ENCODE results near the gene TMEM170B. TPM values are rescaled to one million over a fixed set of nuclear protein-coding genes. Genes with fewer than 3 reads are reported as not detected.

TMEM170B gene
- total RNA-seq, 1 experiment from 2014 or later: 1.0 TPM

DNA sequence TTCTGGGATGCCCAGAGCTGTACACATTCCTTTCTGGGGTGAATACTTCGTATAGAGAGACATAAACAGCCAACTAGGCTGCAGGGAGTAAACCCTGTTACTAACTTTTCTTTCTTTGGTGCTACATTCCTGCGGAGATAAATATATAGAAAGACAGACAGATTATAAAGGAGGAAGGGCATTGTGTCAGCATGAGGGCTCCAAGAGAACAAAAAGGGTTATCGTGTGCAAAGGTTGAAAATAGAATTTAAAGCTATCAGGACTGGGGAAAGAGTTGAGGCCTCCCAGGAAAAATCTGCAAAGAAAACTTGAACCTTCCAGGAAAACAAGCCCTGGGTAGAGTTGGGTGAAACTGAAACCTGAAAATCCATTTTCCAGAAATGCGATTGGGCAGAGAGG, 68.0 kb downstream of the TMEM170B start:
- RAD21 ChIA-PET (ENCODE audit: low non-redundant PET in 1 of 2, low total read pairs in 2 of 2, uncharacterized antibody in 2 of 2, unreplicated experiment in 2 of 2): no interaction called here
- Histone ChIP-seq H3K9me2 (ENCODE audit: insufficient read depth) (no peaks in the 10 kb centered on the region), H3K4me2 (ENCODE audit: low read length) (no peak overlapping the region), H3K36me3 (ENCODE audit: control insufficient read depth in 1 of 2, insufficient read depth in 2 of 2, low read length in 2 of 2) (no peaks in the 10 kb centered on the region), H3K4me1 (ENCODE audit: control insufficient read depth in 1 of 2, insufficient read depth in 2 of 2, low read length in 2 of 2) (peaks cover 2 to 12% of the 10 kb centered on the region in 2 experiments; a peak in 3 of 4 replicates), H2AFZ (ENCODE audit: low read depth, low read length, poor library complexity, severe bottlenecking) (no peak overlapping the region), H4K20me1 (ENCODE audit: insufficient read depth) (no peaks in the 10 kb centered on the region), H3K9me3 (ENCODE audit: control insufficient read depth in 1 of 2, insufficient read depth in 1 of 2, low read depth in 1 of 2, low read length in 2 of 2) (no peaks in the 10 kb centered on the region), H3K9ac (ENCODE audit: low read length) (no peak overlapping the region), H3K79me2 (ENCODE audit: insufficient read depth, low read length) (no peaks in the 10 kb centered on the region), H3K27me3 (ENCODE audit: insufficient read depth, low read length) (no peaks in the 10 kb centered on the region), H3K4me3 (replicated peaks in 1 of 2; ENCODE audit: low read depth in 1 of 2, low read length in 2 of 2) (no peak overlapping the region), H3K27ac (ENCODE audit: low read depth, low read length) (no peak overlapping the region)
- intact Hi-C loops (cut with micrococcal nuclease): no loop called here
- ATAC-seq: no peak
- DNase-seq (ENCODE audit: low read depth, low spot score): no peak
- no TSS peak for BruUV-seq (replicated peaks)
- CTCF ChIA-PET: no interaction called here
- TF ChIP-seq TCF7L2 (IDR thresholded peaks at IDR 0.05; ENCODE audit: borderline replicate concordance, extremely low read depth, insufficient read depth, insufficient read length): no peak
- TF ChIP-seq, protein P1, sequence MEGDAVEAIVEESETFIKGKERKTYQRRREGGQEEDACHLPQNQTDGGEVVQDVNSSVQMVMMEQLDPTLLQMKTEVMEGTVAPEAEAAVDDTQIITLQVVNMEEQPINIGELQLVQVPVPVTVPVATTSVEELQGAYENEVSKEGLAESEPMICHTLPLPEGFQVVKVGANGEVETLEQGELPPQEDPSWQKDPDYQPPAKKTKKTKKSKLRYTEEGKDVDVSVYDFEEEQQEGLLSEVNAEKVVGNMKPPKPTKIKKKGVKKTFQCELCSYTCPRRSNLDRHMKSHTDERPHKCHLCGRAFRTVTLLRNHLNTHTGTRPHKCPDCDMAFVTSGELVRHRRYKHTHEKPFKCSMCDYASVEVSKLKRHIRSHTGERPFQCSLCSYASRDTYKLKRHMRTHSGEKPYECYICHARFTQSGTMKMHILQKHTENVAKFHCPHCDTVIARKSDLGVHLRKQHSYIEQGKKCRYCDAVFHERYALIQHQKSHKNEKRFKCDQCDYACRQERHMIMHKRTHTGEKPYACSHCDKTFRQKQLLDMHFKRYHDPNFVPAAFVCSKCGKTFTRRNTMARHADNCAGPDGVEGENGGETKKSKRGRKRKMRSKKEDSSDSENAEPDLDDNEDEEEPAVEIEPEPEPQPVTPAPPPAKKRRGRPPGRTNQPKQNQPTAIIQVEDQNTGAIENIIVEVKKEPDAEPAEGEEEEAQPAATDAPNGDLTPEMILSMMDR (IDR thresholded peaks at IDR 0.05 in 2 of 3, conservative IDR thresholded peaks at IDR 0.05 in 1 of 3; ENCODE audit: borderline replicate concordance in 1 of 3, insufficient read depth in 1 of 3, low read depth in 2 of 3, low read length in 2 of 3): no peak
- TF ChIP-seq POLR2A (IDR thresholded peaks at IDR 0.05; ENCODE audit: borderline replicate concordance, extremely low read depth, insufficient read depth, insufficient read length): no peak
- TF ChIP-seq YY1 (IDR thresholded peaks at IDR 0.05; ENCODE audit: extremely low read depth, insufficient replicate concordance, low read depth, low read length): no peak
- TF ChIP-seq ZNF274 (IDR thresholded peaks at IDR 0.05; ENCODE audit: low read depth, low read length): no peak
- no peak for TF ChIP-seq ATF3 (IDR thresholded peaks at IDR 0.05)
- no peak for TF ChIP-seq MAX (IDR thresholded peaks at IDR 0.05)
- no peak for TF ChIP-seq EZH2phosphoT487 (IDR thresholded peaks at IDR 0.05; ENCODE audit: borderline replicate concordance)
- no peak for TF ChIP-seq SRF (IDR thresholded peaks at IDR 0.05; ENCODE audit: low read depth)
- no peak for TF ChIP-seq SIN3A (IDR thresholded peaks at IDR 0.05; ENCODE audit: low read depth)
- TF ChIP-seq ZFX (IDR thresholded peaks at IDR 0.05): no peak
- TF ChIP-seq, protein P2, sequence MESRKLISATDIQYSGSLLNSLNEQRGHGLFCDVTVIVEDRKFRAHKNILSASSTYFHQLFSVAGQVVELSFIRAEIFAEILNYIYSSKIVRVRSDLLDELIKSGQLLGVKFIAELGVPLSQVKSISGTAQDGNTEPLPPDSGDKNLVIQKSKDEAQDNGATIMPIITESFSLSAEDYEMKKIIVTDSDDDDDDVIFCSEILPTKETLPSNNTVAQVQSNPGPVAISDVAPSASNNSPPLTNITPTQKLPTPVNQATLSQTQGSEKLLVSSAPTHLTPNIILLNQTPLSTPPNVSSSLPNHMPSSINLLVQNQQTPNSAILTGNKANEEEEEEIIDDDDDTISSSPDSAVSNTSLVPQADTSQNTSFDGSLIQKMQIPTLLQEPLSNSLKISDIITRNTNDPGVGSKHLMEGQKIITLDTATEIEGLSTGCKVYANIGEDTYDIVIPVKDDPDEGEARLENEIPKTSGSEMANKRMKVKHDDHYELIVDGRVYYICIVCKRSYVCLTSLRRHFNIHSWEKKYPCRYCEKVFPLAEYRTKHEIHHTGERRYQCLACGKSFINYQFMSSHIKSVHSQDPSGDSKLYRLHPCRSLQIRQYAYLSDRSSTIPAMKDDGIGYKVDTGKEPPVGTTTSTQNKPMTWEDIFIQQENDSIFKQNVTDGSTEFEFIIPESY (IDR thresholded peaks at IDR 0.05; ENCODE audit: extremely low read depth, insufficient replicate concordance, low read length): no peak
- TF ChIP-seq ELF1 (IDR thresholded peaks at IDR 0.05; ENCODE audit: borderline replicate concordance, low read depth): no peak
- no peak for TF ChIP-seq JUND (IDR thresholded peaks at IDR 0.05)
- no peak for TF ChIP-seq POLR2AphosphoS5 (IDR thresholded peaks at IDR 0.05; ENCODE audit: low read depth, low read length)
- no peak for TF ChIP-seq EZH2 (IDR thresholded peaks at IDR 0.05)
- no peak for TF ChIP-seq CEBPB (IDR thresholded peaks at IDR 0.05; ENCODE audit: low read depth)
- TF ChIP-seq, protein P3, sequence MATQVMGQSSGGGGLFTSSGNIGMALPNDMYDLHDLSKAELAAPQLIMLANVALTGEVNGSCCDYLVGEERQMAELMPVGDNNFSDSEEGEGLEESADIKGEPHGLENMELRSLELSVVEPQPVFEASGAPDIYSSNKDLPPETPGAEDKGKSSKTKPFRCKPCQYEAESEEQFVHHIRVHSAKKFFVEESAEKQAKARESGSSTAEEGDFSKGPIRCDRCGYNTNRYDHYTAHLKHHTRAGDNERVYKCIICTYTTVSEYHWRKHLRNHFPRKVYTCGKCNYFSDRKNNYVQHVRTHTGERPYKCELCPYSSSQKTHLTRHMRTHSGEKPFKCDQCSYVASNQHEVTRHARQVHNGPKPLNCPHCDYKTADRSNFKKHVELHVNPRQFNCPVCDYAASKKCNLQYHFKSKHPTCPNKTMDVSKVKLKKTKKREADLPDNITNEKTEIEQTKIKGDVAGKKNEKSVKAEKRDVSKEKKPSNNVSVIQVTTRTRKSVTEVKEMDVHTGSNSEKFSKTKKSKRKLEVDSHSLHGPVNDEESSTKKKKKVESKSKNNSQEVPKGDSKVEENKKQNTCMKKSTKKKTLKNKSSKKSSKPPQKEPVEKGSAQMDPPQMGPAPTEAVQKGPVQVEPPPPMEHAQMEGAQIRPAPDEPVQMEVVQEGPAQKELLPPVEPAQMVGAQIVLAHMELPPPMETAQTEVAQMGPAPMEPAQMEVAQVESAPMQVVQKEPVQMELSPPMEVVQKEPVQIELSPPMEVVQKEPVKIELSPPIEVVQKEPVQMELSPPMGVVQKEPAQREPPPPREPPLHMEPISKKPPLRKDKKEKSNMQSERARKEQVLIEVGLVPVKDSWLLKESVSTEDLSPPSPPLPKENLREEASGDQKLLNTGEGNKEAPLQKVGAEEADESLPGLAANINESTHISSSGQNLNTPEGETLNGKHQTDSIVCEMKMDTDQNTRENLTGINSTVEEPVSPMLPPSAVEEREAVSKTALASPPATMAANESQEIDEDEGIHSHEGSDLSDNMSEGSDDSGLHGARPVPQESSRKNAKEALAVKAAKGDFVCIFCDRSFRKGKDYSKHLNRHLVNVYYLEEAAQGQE (IDR thresholded peaks at IDR 0.05; ENCODE audit: low read depth): no peak
- POLR2A ChIA-PET: no interaction called here

Data from HCT116 (cell line).